HEK293 (cell line): ENCODE data around the gene PALS2.
A peak's percentile ranks its signal among the peaks of the same experiment; 100 is the strongest.

ENCODE experiments used
- CTCF ChIA-PET: fragments of 350-600 bp; formaldehyde crosslinking; extraction: SDS; loops from one replicate; lab custom pipeline; 2021; ENCODE audit warnings: antibody characterized with exemption; lab: Yijun Ruan, JAX
- POLR2A ChIA-PET: fragments of 300-600 bp; formaldehyde crosslinking; extraction: SDS; loops from one replicate; lab custom pipeline; 2020; ENCODE audit warnings: antibody characterized with exemption, inconsistent platforms; lab: Yijun Ruan, JAX
- H3K27ac ChIP-seq: fragments of 200-500 bp; sonication (Bioruptor generic); 2 replicates; pipeline ENCODE4 v1.5.1; 2014; ENCODE audit warnings: low read depth, low read length, control low read depth, inconsistent platforms; ENCODE audit errors: extremely low read depth
- H3K36me3 ChIP-seq, 2 experiments: fragments of 200-500 bp in 1 of 2; sonication (Bioruptor generic) in 1 of 2; 1 replicate in 1 of 2; 2 replicates in 1 of 2; pipeline ENCODE4 v1.5.1; 2014 to 2017; ENCODE audit warnings: inconsistent platforms in 2 of 2, low read length in 2 of 2; ENCODE audit not compliant: control insufficient read depth in 2 of 2, insufficient read depth in 1 of 2
- H3K4me1 ChIP-seq: fragments of 200-500 bp; sonication (Bioruptor generic); 2 replicates; pipeline ENCODE4 v1.5.1; 2014; ENCODE audit warnings: mild to moderate bottlenecking, low read length, inconsistent platforms; ENCODE audit not compliant: control insufficient read depth, insufficient read depth
- H3K4me3 ChIP-seq: 2 replicates; pipeline ENCODE4 v1.5.1; 2011; ENCODE audit warnings: low read depth, mild to moderate bottlenecking, control low read depth, low read length, moderate library complexity
- H3K9me3 ChIP-seq: fragments of 200-500 bp; sonication (Bioruptor generic); 2 replicates; pipeline ENCODE4 v1.5.1; 2014; ENCODE audit warnings: low read depth, low read length, inconsistent platforms; ENCODE audit not compliant: control insufficient read depth, insufficient read depth
- EGR2 ChIP-seq: fragments of 450-650 bp; formaldehyde crosslinking; IDR thresholded peaks from 2 replicates; pipeline ENCODE4 v1.5.1; 2016; ENCODE audit warnings: low read depth, missing biosample characterization, missing genetic modification characterization
- FEZF1 ChIP-seq: fragments of 450-650 bp; formaldehyde crosslinking; IDR thresholded peaks from 2 replicates; pipeline ENCODE4 v1.5.1; 2016; ENCODE audit warnings: missing biosample characterization, missing genetic modification characterization
- HOXD13 ChIP-seq: sonication (generic); formaldehyde crosslinking; IDR thresholded peaks from 2 replicates; pipeline ENCODE4 v1.8.0; 2022; ENCODE audit warnings: missing genetic modification reagents, borderline replicate concordance
- MYNN ChIP-seq: fragments of 450-650 bp; formaldehyde crosslinking; IDR thresholded peaks from 2 replicates; pipeline ENCODE4 v1.5.1; 2016; ENCODE audit warnings: missing biosample characterization, missing genetic modification characterization, borderline replicate concordance
- SCRT2 ChIP-seq: fragments of 450-650 bp; formaldehyde crosslinking; IDR thresholded peaks from 2 replicates; pipeline ENCODE4 v1.5.1; 2016; ENCODE audit warnings: missing biosample characterization, missing genetic modification characterization
- SETDB1 ChIP-seq: IDR thresholded peaks from one replicate; pipeline ENCODE4 v1.6.1; 2017; ENCODE audit warnings: mild to moderate bottlenecking, low read length, moderate library complexity, mixed read lengths; ENCODE audit not compliant: insufficient read length
- ZBTB21 ChIP-seq: fragments of 450-650 bp; formaldehyde crosslinking; IDR thresholded peaks from 2 replicates; pipeline ENCODE4 v1.5.1; 2017; ENCODE audit warnings: missing biosample characterization, missing genetic modification characterization
- ZFHX2 ChIP-seq: fragments of 450-650 bp; formaldehyde crosslinking; conservative IDR thresholded peaks from 2 replicates; pipeline ENCODE4 v1.5.1; 2016; ENCODE audit warnings: missing biosample characterization, missing genetic modification characterization
- ZFP41 ChIP-seq: fragments of 450-650 bp; formaldehyde crosslinking; IDR thresholded peaks from 2 replicates; pipeline ENCODE4 v1.5.1; 2016; ENCODE audit warnings: missing biosample characterization, missing genetic modification characterization, borderline replicate concordance
- ZIC2 ChIP-seq: fragments of 450-650 bp; formaldehyde crosslinking; IDR thresholded peaks from 2 replicates; pipeline ENCODE4 v1.5.1; 2016; ENCODE audit warnings: missing biosample characterization, missing genetic modification characterization
- ZNF112 ChIP-seq: fragments of 450-650 bp; formaldehyde crosslinking; IDR thresholded peaks from 2 replicates; pipeline ENCODE4 v1.5.0; 2017; ENCODE audit warnings: missing biosample characterization, missing genetic modification characterization
- ZNF121 ChIP-seq: fragments of 450-650 bp; formaldehyde crosslinking; IDR thresholded peaks from 2 replicates; pipeline ENCODE4 v1.5.1; 2016; ENCODE audit warnings: missing biosample characterization, missing genetic modification characterization
- ZNF133 ChIP-seq: fragments of 450-650 bp; formaldehyde crosslinking; IDR thresholded peaks from 2 replicates; pipeline ENCODE4 v1.5.1; 2016; ENCODE audit warnings: missing biosample characterization, missing genetic modification characterization
- ZNF157 ChIP-seq: fragments of 450-650 bp; formaldehyde crosslinking; IDR thresholded peaks from 2 replicates; pipeline ENCODE4 v1.5.1; 2016; ENCODE audit warnings: missing biosample characterization, missing genetic modification characterization
- ZNF239 ChIP-seq: fragments of 450-650 bp; formaldehyde crosslinking; IDR thresholded peaks from 2 replicates; pipeline ENCODE4 v1.5.1; 2016; ENCODE audit warnings: missing biosample characterization, missing genetic modification characterization
- ZNF26 ChIP-seq: fragments of 450-650 bp; formaldehyde crosslinking; IDR thresholded peaks from 2 replicates; pipeline ENCODE4 v1.5.1; 2016; ENCODE audit warnings: missing biosample characterization, missing genetic modification characterization
- ZNF266 ChIP-seq: fragments of 450-650 bp; formaldehyde crosslinking; IDR thresholded peaks from 2 replicates; pipeline ENCODE4 v1.5.1; 2016; ENCODE audit warnings: missing biosample characterization, missing genetic modification characterization, low read depth
- ZNF341 ChIP-seq: fragments of 450-650 bp; formaldehyde crosslinking; IDR thresholded peaks from 2 replicates; pipeline ENCODE4; 2016; ENCODE audit warnings: low read depth, missing biosample characterization, missing genetic modification characterization
- ZNF549 ChIP-seq: fragments of 450-650 bp; IDR thresholded peaks from 2 replicates; pipeline ENCODE4 v1.5.1; 2018; ENCODE audit warnings: missing biosample characterization, missing genetic modification characterization, mild to moderate bottlenecking, inconsistent platforms, moderate library complexity
- ZNF555 ChIP-seq: fragments of 450-650 bp; formaldehyde crosslinking; conservative IDR thresholded peaks from 2 replicates; pipeline ENCODE4 v1.5.1; 2017; ENCODE audit warnings: missing biosample characterization, mild to moderate bottlenecking, missing genetic modification characterization, inconsistent platforms
- ZNF558 ChIP-seq: fragments of 450-650 bp; formaldehyde crosslinking; IDR thresholded peaks from 2 replicates; pipeline ENCODE4 v1.5.1; 2016; ENCODE audit warnings: missing biosample characterization, missing genetic modification characterization
- ZNF629 ChIP-seq: fragments of 450-650 bp; formaldehyde crosslinking; IDR thresholded peaks from 2 replicates; pipeline ENCODE4 v1.5.1; 2017; ENCODE audit warnings: missing biosample characterization, missing genetic modification characterization
- ZNF654 ChIP-seq: fragments of 450-650 bp; formaldehyde crosslinking; IDR thresholded peaks from 2 replicates; pipeline ENCODE4 v1.5.1; 2016; ENCODE audit warnings: low read depth, missing biosample characterization, missing genetic modification characterization
- ZNF747 ChIP-seq: fragments of 450-650 bp; formaldehyde crosslinking; IDR thresholded peaks from 2 replicates; pipeline ENCODE4 v1.5.1; 2016; ENCODE audit warnings: missing biosample characterization, missing genetic modification characterization
- ZNF777 ChIP-seq: fragments of 450-650 bp; formaldehyde crosslinking; IDR thresholded peaks from 2 replicates; pipeline ENCODE4 v1.5.1; 2017; ENCODE audit warnings: missing biosample characterization, missing genetic modification characterization, borderline replicate concordance
- TF ChIP-seq, protein P1 (sequence below): fragments of 450-650 bp; IDR thresholded peaks from 2 replicates; pipeline ENCODE4 v1.5.1; 2018; ENCODE audit warnings: missing biosample characterization, mild to moderate bottlenecking, missing genetic modification characterization
- TF ChIP-seq, protein P2 (sequence below): fragments of 450-650 bp; formaldehyde crosslinking; IDR thresholded peaks from 2 replicates; pipeline ENCODE4 v1.5.1; 2016; ENCODE audit warnings: missing biosample characterization, missing genetic modification characterization

The PALS2 gene

GRCh38 chr7:24604630-24605029 is 31.4 kb downstream of the PALS2 start:
- ChIA-PET POLR2A (no interaction called here), CTCF (no interaction called here)
- peak; percentile 46; the same call in 1 of the 2 replicates for TF ChIP-seq ZNF341 (tag by site-specific recombination)
- TF ChIP-seq ZNF654 (tag by site-specific recombination): no peak
- Histone ChIP-seq H3K27ac (no peak overlapping the region), H3K4me1 (peaks cover 16% of the 10 kb centered on the region; the same call in 1 of the 2 replicates), H3K4me3 (no peak overlapping the region), H3K36me3 (no peaks in the 10 kb centered on the region), H3K9me3 (no peaks in the 10 kb centered on the region)

GRCh38 chr7:24608504-24608903 is 35.3 kb downstream of the PALS2 start:
- no peak overlapping the region for H3K4me3 ChIP-seq
- H3K27ac ChIP-seq: no peak overlapping the region
- ChIA-PET POLR2A (no interaction called here), CTCF (no interaction called here)
- no peaks in the 10 kb centered on the region for H3K9me3 ChIP-seq
- peaks cover 16% of the 10 kb centered on the region; the same call in 1 of the 2 replicates for H3K4me1 ChIP-seq
- H3K36me3 ChIP-seq: no peaks in the 10 kb centered on the region
- TF ChIP-seq ZIC2 (tag by site-specific recombination): no peak
- no peak for TF ChIP-seq ZNF239 (tag by site-specific recombination)
- no peak for TF ChIP-seq ZNF558 (tag by site-specific recombination)

GRCh38 chr7:24609059-24609458 is 35.8 kb downstream of the PALS2 start:
- ChIA-PET POLR2A (no interaction called here), CTCF (no interaction called here)
- H3K9me3 ChIP-seq: no peaks in the 10 kb centered on the region
- no peak for TF ChIP-seq ZBTB21 (tag by site-specific recombination)
- no peak for TF ChIP-seq ZNF157 (tag by site-specific recombination)
- no peak for TF ChIP-seq ZNF747 (tag by site-specific recombination)
- no peak for TF ChIP-seq SETDB1
- peak; percentile 40; the same call in 1 of the 2 replicates for TF ChIP-seq EGR2 (tag by site-specific recombination)
- no peak for TF ChIP-seq ZNF133
- no peak for TF ChIP-seq ZNF112 (tag by site-specific recombination)
- no peak for TF ChIP-seq FEZF1 (tag by site-specific recombination)
- TF ChIP-seq ZFHX2 (tag by site-specific recombination): peak; percentile 36
- TF ChIP-seq, protein P1, sequence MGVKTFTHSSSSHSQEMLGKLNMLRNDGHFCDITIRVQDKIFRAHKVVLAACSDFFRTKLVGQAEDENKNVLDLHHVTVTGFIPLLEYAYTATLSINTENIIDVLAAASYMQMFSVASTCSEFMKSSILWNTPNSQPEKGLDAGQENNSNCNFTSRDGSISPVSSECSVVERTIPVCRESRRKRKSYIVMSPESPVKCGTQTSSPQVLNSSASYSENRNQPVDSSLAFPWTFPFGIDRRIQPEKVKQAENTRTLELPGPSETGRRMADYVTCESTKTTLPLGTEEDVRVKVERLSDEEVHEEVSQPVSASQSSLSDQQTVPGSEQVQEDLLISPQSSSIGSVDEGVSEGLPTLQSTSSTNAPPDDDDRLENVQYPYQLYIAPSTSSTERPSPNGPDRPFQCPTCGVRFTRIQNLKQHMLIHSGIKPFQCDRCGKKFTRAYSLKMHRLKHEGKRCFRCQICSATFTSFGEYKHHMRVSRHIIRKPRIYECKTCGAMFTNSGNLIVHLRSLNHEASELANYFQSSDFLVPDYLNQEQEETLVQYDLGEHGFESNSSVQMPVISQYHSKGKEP (tag by site-specific recombination): no peak
- TF ChIP-seq, protein P2, sequence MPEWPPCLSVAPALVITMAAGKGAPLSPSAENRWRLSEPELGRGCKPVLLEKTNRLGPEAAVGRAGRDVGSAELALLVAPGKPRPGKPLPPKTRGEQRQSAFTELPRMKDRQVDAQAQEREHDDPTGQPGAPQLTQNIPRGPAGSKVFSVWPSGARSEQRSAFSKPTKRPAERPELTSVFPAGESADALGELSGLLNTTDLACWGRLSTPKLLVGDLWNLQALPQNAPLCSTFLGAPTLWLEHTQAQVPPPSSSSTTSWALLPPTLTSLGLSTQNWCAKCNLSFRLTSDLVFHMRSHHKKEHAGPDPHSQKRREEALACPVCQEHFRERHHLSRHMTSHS (tag by site-specific recombination): no peak
- no peak overlapping the region for H3K27ac ChIP-seq
- peaks cover 16% of the 10 kb centered on the region; the same call in 1 of the 2 replicates for H3K4me1 ChIP-seq
- H3K36me3 ChIP-seq: no peaks in the 10 kb centered on the region
- no peak overlapping the region for H3K4me3 ChIP-seq

DNA sequence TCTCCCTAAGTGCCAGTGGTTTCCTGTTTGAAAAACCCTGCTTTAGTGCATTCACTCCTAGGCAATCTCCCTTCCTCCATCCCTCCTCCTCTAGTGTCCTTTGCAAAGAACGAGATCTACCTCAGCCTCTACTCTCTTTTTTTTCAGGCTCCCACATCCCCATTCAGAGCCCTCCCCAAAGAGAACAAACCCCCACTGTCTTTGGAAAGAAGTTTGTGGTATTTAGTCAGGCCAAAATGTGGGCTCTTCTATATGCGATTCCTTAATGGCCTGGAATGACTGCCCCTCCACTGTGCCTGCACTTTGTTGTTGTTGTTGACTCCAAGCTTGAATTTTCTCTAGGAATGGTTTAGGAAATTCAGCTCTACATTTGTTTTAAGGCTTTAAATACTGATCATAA is 36.3 kb downstream of the PALS2 start:
- no peak overlapping the region for H3K27ac ChIP-seq
- ChIA-PET CTCF (no interaction called here), POLR2A (no interaction called here)
- peaks cover 16% of the 10 kb centered on the region; the same call in 1 of the 2 replicates for H3K4me1 ChIP-seq
- no peaks in the 10 kb centered on the region for H3K9me3 ChIP-seq
- no peaks in the 10 kb centered on the region for H3K36me3 ChIP-seq
- no peak overlapping the region for H3K4me3 ChIP-seq
- no peak for TF ChIP-seq ZNF266 (tag by site-specific recombination)
- no peak for TF ChIP-seq ZNF654 (tag by site-specific recombination)
- no peak for TF ChIP-seq ZNF629 (tag by site-specific recombination)
- no peak for TF ChIP-seq ZNF121 (tag by site-specific recombination)
- TF ChIP-seq ZNF26 (tag by site-specific recombination): no peak
- TF ChIP-seq ZNF341 (tag by site-specific recombination): no peak
- TF ChIP-seq ZNF549: no peak
- no peak for TF ChIP-seq SCRT2
- TF ChIP-seq MYNN (tag by site-specific recombination): no peak
- no peak for TF ChIP-seq ZFP41 (tag by site-specific recombination)
- TF ChIP-seq HOXD13: no peak
- TF ChIP-seq ZNF555: no peak
- no peak for TF ChIP-seq ZNF777
- no peak for TF ChIP-seq ZFHX2 (tag by site-specific recombination)
